ENCODE data around the gene ARHGEF9. TPM values are rescaled to one million over a fixed set of nuclear protein-coding genes. Genes with fewer than 3 reads are reported as not detected.

ARHGEF9 gene
- total RNA-seq, 1 donor from 2014 or later, result 46.0 TPM

DNA sequence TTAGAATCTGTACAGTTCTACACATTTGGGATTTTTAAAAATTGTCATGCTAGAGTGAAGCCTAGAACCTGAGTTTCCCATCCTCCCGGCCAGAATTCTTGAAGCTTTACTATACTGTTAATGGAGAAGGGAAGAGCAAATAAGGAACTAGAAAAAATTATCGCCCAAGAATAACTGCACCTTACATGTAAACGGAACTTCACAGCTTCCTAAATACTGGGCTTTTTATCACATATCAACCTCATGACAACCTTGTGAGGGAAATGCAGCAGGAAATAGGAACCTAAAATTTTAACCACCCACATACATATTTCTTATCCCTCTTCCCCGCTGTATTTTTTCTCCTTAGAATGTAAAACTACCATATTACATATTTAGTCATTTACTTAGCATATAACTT, 19.3 kb downstream of the ARHGEF9 start:
- Histone ChIP-seq H2AFZ (ENCODE audit: low read depth, low read length) (no peak overlapping the region), H3K9ac (ENCODE audit: low read length) (no peak overlapping the region), H3K9me3 (ENCODE audit: insufficient read depth, low read depth, low read length) (no peaks in the 10 kb centered on the region), H3K27me3 (ENCODE audit: insufficient read depth, low read length) (no peaks in the 10 kb centered on the region), H3K4me2 (ENCODE audit: low read length) (no peak overlapping the region), H3K4me3 (ENCODE audit: insufficient read depth, low read depth, low read length) (no peak overlapping the region), H4K20me1 (ENCODE audit: insufficient read depth, low read length) (no peaks in the 10 kb centered on the region), H3K36me3 (ENCODE audit: insufficient read depth, low read length) (no peaks in the 10 kb centered on the region), H3K79me2 (ENCODE audit: insufficient read depth, low read length) (no peaks in the 10 kb centered on the region), H3K27ac (ENCODE audit: low read depth, low read length) (no peak overlapping the region), H3K4me1 (ENCODE audit: insufficient read depth, low read length) (no peaks in the 10 kb centered on the region)
- H3K4me1 Mint-ChIP-seq (ENCODE audit: low read depth, unreplicated experiment), result peaks cover 12% of the 10 kb centered on the region
- no peak overlapping the region for H3K4me3 Mint-ChIP-seq (ENCODE audit: unreplicated experiment)
- H3K27me3 Mint-ChIP-seq (ENCODE audit: low read depth, unreplicated experiment), result no peaks in the 10 kb centered on the region
- DNase-seq (ENCODE audit: low read depth) (no peak), FAIRE-seq (no peak)
- H3K9me3 Mint-ChIP-seq (ENCODE audit: unreplicated experiment), result peaks cover 9% of the 10 kb centered on the region
- no peak for TF ChIP-seq EZH2 (IDR thresholded peaks at IDR 0.05; ENCODE audit: insufficient read depth, low read length)
- TF ChIP-seq, protein P1, sequence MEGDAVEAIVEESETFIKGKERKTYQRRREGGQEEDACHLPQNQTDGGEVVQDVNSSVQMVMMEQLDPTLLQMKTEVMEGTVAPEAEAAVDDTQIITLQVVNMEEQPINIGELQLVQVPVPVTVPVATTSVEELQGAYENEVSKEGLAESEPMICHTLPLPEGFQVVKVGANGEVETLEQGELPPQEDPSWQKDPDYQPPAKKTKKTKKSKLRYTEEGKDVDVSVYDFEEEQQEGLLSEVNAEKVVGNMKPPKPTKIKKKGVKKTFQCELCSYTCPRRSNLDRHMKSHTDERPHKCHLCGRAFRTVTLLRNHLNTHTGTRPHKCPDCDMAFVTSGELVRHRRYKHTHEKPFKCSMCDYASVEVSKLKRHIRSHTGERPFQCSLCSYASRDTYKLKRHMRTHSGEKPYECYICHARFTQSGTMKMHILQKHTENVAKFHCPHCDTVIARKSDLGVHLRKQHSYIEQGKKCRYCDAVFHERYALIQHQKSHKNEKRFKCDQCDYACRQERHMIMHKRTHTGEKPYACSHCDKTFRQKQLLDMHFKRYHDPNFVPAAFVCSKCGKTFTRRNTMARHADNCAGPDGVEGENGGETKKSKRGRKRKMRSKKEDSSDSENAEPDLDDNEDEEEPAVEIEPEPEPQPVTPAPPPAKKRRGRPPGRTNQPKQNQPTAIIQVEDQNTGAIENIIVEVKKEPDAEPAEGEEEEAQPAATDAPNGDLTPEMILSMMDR (IDR thresholded peaks at IDR 0.05; ENCODE audit: insufficient read depth, low read depth, low read length), result no peak
- peaks cover 2% of the 10 kb centered on the region for H3K36me3 Mint-ChIP-seq (ENCODE audit: low read depth, unreplicated experiment)
- no peak overlapping the region for H3K27ac Mint-ChIP-seq (ENCODE audit: unreplicated experiment)

DNA sequence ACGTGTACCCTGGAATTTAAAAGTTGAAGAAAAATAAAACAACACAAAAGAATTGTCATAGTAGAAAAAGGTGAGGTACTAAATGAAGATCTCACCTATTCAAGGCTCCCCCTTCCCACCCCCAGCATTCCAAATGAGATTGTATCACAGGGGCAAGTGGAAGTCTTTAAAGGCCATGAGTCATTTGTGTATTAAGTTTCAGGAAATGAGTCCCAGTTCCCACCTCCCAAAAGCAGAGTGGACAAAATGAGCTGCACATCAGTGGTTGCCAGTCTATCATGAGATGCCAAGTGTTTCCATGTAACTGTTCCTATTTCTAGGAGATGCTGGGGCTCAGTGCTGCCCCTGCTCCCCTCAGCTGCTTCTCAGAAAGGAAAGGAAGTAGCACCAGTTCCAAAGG, 20.1 kb downstream of the ARHGEF9 start:
- DNase-seq (ENCODE audit: low read depth) (peak; percentile 22), FAIRE-seq (peak; percentile 82)
- Mint-ChIP-seq H3K9me3 (ENCODE audit: unreplicated experiment) (peaks cover 9% of the 10 kb centered on the region), H3K4me1 (ENCODE audit: low read depth, unreplicated experiment) (peaks cover 12% of the 10 kb centered on the region), H3K27ac (ENCODE audit: unreplicated experiment) (peak overlapping the region; percentile 18), H3K36me3 (ENCODE audit: low read depth, unreplicated experiment) (peaks cover 2% of the 10 kb centered on the region), H3K4me3 (ENCODE audit: unreplicated experiment) (no peak overlapping the region), H3K27me3 (ENCODE audit: low read depth, unreplicated experiment) (no peaks in the 10 kb centered on the region)
- Histone ChIP-seq H4K20me1 (ENCODE audit: insufficient read depth, low read length) (no peaks in the 10 kb centered on the region), H2AFZ (ENCODE audit: low read depth, low read length) (no peak overlapping the region), H3K79me2 (ENCODE audit: insufficient read depth, low read length) (no peaks in the 10 kb centered on the region), H3K36me3 (ENCODE audit: insufficient read depth, low read length) (no peaks in the 10 kb centered on the region), H3K4me3 (ENCODE audit: insufficient read depth, low read depth, low read length) (no peak overlapping the region), H3K9ac (ENCODE audit: low read length) (no peak overlapping the region), H3K27ac (ENCODE audit: low read depth, low read length) (no peak overlapping the region), H3K4me1 (ENCODE audit: insufficient read depth, low read length) (no peaks in the 10 kb centered on the region), H3K4me2 (ENCODE audit: low read length) (no peak overlapping the region), H3K27me3 (ENCODE audit: insufficient read depth, low read length) (no peaks in the 10 kb centered on the region), H3K9me3 (ENCODE audit: insufficient read depth, low read depth, low read length) (no peaks in the 10 kb centered on the region)
- TF ChIP-seq, protein P1 (IDR thresholded peaks at IDR 0.05; ENCODE audit: insufficient read depth, low read depth, low read length), result no peak
- no peak for TF ChIP-seq EZH2 (IDR thresholded peaks at IDR 0.05; ENCODE audit: insufficient read depth, low read length)

DNA sequence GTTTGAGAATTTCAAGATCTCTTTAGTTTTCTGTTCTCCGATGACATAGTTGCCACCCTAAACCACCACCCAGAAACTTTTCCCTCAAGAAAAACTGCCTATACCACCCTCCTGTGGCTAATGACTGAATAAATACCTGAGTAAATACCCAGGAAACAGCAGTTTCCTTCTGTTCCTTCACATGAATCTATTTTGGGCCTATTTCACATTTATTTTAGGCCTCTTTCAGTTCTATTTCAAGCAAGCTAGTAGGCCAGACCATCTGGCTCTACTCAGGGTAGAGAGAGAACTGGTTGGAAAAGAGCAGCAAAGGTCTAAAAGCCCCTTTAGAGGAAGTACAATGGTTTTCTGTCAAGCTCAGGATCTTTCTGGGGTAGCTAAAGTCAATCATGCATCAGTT, 23.4 kb downstream of the ARHGEF9 start:
- H3K9me3 ChIP-seq (ENCODE audit: insufficient read depth, low read depth, low read length), result no peaks in the 10 kb centered on the region
- no peak overlapping the region for H3K27ac ChIP-seq (ENCODE audit: low read depth, low read length)
- H3K9ac ChIP-seq (ENCODE audit: low read length), result no peak overlapping the region
- H3K9me3 Mint-ChIP-seq (ENCODE audit: unreplicated experiment), result peaks cover 3% of the 10 kb centered on the region
- no peaks in the 10 kb centered on the region for H3K4me1 ChIP-seq (ENCODE audit: insufficient read depth, low read length)
- no peak overlapping the region for H3K27ac Mint-ChIP-seq (ENCODE audit: unreplicated experiment)
- H3K36me3 ChIP-seq (ENCODE audit: insufficient read depth, low read length), result no peaks in the 10 kb centered on the region
- H3K36me3 Mint-ChIP-seq (ENCODE audit: low read depth, unreplicated experiment), result no peaks in the 10 kb centered on the region
- H2AFZ ChIP-seq (ENCODE audit: low read depth, low read length), result no peak overlapping the region
- H3K4me1 Mint-ChIP-seq (ENCODE audit: low read depth, unreplicated experiment), result peaks cover 12% of the 10 kb centered on the region
- no peaks in the 10 kb centered on the region for H3K27me3 Mint-ChIP-seq (ENCODE audit: low read depth, unreplicated experiment)
- H3K4me2 ChIP-seq (ENCODE audit: low read length), result no peak overlapping the region
- H3K4me3 Mint-ChIP-seq (ENCODE audit: unreplicated experiment), result no peak overlapping the region
- H3K79me2 ChIP-seq (ENCODE audit: insufficient read depth, low read length), result no peaks in the 10 kb centered on the region
- no peaks in the 10 kb centered on the region for H4K20me1 ChIP-seq (ENCODE audit: insufficient read depth, low read length)
- no peaks in the 10 kb centered on the region for H3K27me3 ChIP-seq (ENCODE audit: insufficient read depth, low read length)
- no peak for DNase-seq (ENCODE audit: low read depth)
- FAIRE-seq, result peak; percentile 63
- TF ChIP-seq, protein P1 (IDR thresholded peaks at IDR 0.05; ENCODE audit: insufficient read depth, low read depth, low read length), result no peak
- TF ChIP-seq EZH2 (IDR thresholded peaks at IDR 0.05; ENCODE audit: insufficient read depth, low read length), result no peak
- H3K4me3 ChIP-seq (ENCODE audit: insufficient read depth, low read depth, low read length), result no peak overlapping the region
